Keratinocyte (primary cell): ENCODE results near the gene EPHB4.

Experiments used
- EZH2 ChIP-seq: IDR thresholded peaks from one replicate; pipeline ENCODE4 v1.6.1; 2012; ENCODE audit warnings: inconsistent platforms, mild to moderate bottlenecking, low read length, moderate library complexity
- TF ChIP-seq, protein P1 (sequence below), 3 experiments: IDR thresholded peaks in 1 of 3; conservative IDR thresholded peaks in 1 of 3; optimal IDR thresholded peaks in 1 of 3; 2 replicates in 2 of 3; 3 replicates in 1 of 3; pipeline versions ENCODE3 to v1.5.1; 2011; ENCODE audit warnings: low read length in 3 of 3, mild to moderate bottlenecking in 3 of 3, moderate library complexity in 2 of 3, control low read depth in 1 of 3, inconsistent platforms in 1 of 3; ENCODE audit not compliant: insufficient read depth in 2 of 3; ENCODE audit errors: extremely low read depth in 1 of 3

DNA sequence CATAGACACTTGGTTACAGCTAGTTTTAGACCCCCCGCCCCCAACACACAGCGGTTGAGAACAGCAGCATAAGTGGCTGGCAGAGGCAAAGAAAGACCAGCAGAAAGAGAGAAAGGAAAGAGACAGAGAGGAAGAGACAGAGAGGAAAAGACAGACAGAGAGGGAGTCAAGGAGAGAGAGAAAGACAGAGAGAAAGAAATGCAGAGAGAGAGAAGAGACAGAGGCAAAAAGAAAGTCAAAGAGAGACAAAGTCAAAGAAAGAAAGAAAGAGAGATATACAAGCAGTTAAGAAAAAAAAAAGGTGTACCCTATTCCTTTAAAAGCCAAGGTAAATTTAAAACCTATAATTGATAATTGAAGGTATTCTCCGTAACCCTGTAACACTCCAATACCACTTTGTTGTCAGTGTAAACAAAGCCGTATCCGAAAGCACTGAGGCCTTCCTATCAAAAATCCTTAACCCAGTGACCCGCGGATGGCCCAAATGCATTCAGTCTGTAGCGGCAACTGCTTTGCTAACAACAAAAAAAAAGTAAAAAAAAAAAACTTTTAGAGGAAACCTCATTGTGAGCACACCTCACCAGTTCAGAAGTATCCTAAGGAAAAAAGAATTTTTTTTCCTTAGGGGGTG is 13.3 kb upstream of the EPHB4 start:
- TF ChIP-seq, protein P1, sequence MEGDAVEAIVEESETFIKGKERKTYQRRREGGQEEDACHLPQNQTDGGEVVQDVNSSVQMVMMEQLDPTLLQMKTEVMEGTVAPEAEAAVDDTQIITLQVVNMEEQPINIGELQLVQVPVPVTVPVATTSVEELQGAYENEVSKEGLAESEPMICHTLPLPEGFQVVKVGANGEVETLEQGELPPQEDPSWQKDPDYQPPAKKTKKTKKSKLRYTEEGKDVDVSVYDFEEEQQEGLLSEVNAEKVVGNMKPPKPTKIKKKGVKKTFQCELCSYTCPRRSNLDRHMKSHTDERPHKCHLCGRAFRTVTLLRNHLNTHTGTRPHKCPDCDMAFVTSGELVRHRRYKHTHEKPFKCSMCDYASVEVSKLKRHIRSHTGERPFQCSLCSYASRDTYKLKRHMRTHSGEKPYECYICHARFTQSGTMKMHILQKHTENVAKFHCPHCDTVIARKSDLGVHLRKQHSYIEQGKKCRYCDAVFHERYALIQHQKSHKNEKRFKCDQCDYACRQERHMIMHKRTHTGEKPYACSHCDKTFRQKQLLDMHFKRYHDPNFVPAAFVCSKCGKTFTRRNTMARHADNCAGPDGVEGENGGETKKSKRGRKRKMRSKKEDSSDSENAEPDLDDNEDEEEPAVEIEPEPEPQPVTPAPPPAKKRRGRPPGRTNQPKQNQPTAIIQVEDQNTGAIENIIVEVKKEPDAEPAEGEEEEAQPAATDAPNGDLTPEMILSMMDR (optimal IDR thresholded peaks at IDR 0.05 in 1 of 3, IDR thresholded peaks at IDR 0.05 in 1 of 3, conservative IDR thresholded peaks at IDR 0.05 in 1 of 3; ENCODE audit: extremely low read depth in 1 of 3, insufficient read depth in 2 of 3, low read length in 3 of 3) = no peak
- TF ChIP-seq EZH2 = no peak
